K562 (cell line): ENCODE results near the gene TRPV5. TPM values are rescaled to one million over a fixed set of nuclear protein-coding genes. Genes with fewer than 3 reads are reported as not detected.

ENCODE experiments used
- BCOR ChIP-seq: fragments of 450-650 bp; IDR thresholded peaks from 2 replicates; pipeline ENCODE4 v1.6.1; 2016
- CHD7 ChIP-seq: fragments of 200-600 bp; sonication (generic); IDR thresholded peaks from one replicate; pipeline ENCODE4 v1.6.1; 2012; ENCODE audit warnings: mild to moderate bottlenecking, low read depth, low read length, inconsistent platforms
- polyA plus RNA-seq, 8 experiments: library from polyadenylated mRNA; depleted of rRNA in 4 of 8; stranded (reverse) in 5 of 8; unstranded in 3 of 8; fragments of >200 nt; fragmentation: Nextera tagmentation in 2 of 8; fragmentation: Illumina TruSeq in 1 of 8; extraction: Ambion mirVana in 2 of 8; extraction: Trizol in 1 of 8; gene quantifications; 2 replicates each; pipeline versions ENCODE4 v1.2.1 to v1.2.3, GENCODE V29; 2011 to 2014; ENCODE audit warnings: inconsistent platforms in 1 of 8, missing spikeins in 1 of 8
- total RNA-seq, 7 experiments: library from RNA; depleted of rRNA in 6 of 7; stranded (reverse); fragments of >200 nt in 6 of 7; fragmentation: Illumina TruSeq in 2 of 7; extraction: Trizol in 2 of 7; gene quantifications; 2 replicates each; pipeline versions ENCODE4 v1.2.1 to v1.2.3, GENCODE V29; 2011 to 2021; ENCODE audit warnings: low replicate concordance in 1 of 7

Gene TRPV5
- total and polyA plus RNA-seq, 9 of the 15 experiments (the other 6 are each of a cell fraction or from before 2014, with no cell fraction given) = not detected

GRCh38 chr7:142948603-142949002, 15.1 kb upstream of the TRPV5 start (continued):
- no peak for TF ChIP-seq CHD7
- no peak for TF ChIP-seq BCOR
